Gastroesophageal sphincter (tissue), 3 donors: ENCODE data around the gene LTBP2.

Source experiments
- CTCF ChIP-seq, 4 experiments: fragments of 200-600 bp in 2 of 4; fragments of 450-650 bp in 2 of 4; sonication (generic) in 1 of 4; IDR thresholded peaks; one replicate each; pipeline ENCODE4 v1.5.1; 2017 to 2019; ENCODE audit warnings: antibody characterized with exemption in 4 of 4, mild to moderate bottlenecking in 2 of 4, moderate library complexity in 2 of 4
- POLR2AphosphoS5 ChIP-seq: sonication (generic); formaldehyde crosslinking; IDR thresholded peaks from one replicate; pipeline ENCODE4 v1.6.1; 2017; ENCODE audit warnings: antibody characterized with exemption

GRCh38 chr14:74621556-74621955 is 9.5 kb upstream of the LTBP2 start:
- TF ChIP-seq POLR2AphosphoS5 (no peak), CTCF (IDR thresholded peaks at IDR 0.05) (no peak)
